PC-3 (cell line): ENCODE results near the gene AP4E1. TPM values are rescaled to one million over a fixed set of nuclear protein-coding genes. Genes with fewer than 3 reads are reported as not detected.

ENCODE experiments used
- ATAC-seq: fragments of 200-7000 bp; cut with Tn5 transposase; 2 replicates; pipeline ENCODE4 v1.9.1; 2020; ENCODE audit warnings: mild to moderate bottlenecking, moderate library complexity
- BruUV-seq: library from RNA; stranded (reverse); fragments of 400-500 nt; replicated peaks from 2 replicates; lab custom pipeline; 2021; lab: Mats Ljungman, UMichigan
- CTCF ChIA-PET: fragments of 300-600 bp; sonication (Branson Sonifier 250); formaldehyde crosslinking; loops from one replicate; lab custom pipeline; 2022; ENCODE audit warnings: antibody characterized with exemption; lab: Charles Lee
- POLR2A ChIA-PET: fragments of 300-600 bp; sonication (Branson Sonifier 250); formaldehyde crosslinking; loops from one replicate; lab custom pipeline; 2022; ENCODE audit warnings: antibody characterized with exemption; ENCODE audit not compliant: unreplicated experiment; lab: Charles Lee
- DNase-seq: peaks from one replicate; pipeline ENCODE4 v3.0.0-alpha.2; 2015
- H2AFZ ChIP-seq: fragments of 300-600 bp; sonication (generic); 2 replicates; pipeline ENCODE4 v1.6.0; 2016; ENCODE audit warnings: antibody characterized with exemption, low read length
- H3F3A ChIP-seq: fragments of 300-600 bp; sonication (generic); one replicate; pipeline ENCODE4 v1.6.0; 2017; ENCODE audit warnings: antibody characterized with exemption, low read length, control low read depth, mild to moderate bottlenecking; ENCODE audit not compliant: unreplicated experiment
- H3K27ac ChIP-seq: fragments of 300-600 bp; sonication (generic); 2 replicates; pipeline ENCODE4 v1.5.1; 2016; ENCODE audit warnings: mild to moderate bottlenecking, low read length
- H3K27me3 ChIP-seq: fragments of 300-600 bp; sonication (generic); 2 replicates; pipeline ENCODE4 v1.6.1; 2016; ENCODE audit warnings: low read length, mixed read lengths
- H3K36me3 ChIP-seq: fragments of 300-600 bp; sonication (generic); 2 replicates; pipeline ENCODE4 v1.6.1; 2016; ENCODE audit warnings: low read depth, mixed run types, low read length, mixed read lengths
- H3K4me1 ChIP-seq: fragments of 300-600 bp; sonication (generic); 2 replicates; pipeline ENCODE4 v1.5.1; 2016; ENCODE audit warnings: low read length; ENCODE audit not compliant: insufficient read depth
- H3K4me2 ChIP-seq: fragments of 300-600 bp; sonication (generic); 2 replicates; pipeline ENCODE4 v1.6.0; 2016; ENCODE audit warnings: low read length
- H3K4me3 ChIP-seq: fragments of 300-600 bp; sonication (generic); 2 replicates; pipeline ENCODE4 v1.5.1; 2016; ENCODE audit warnings: mild to moderate bottlenecking, low read length, mixed read lengths
- H3K79me2 ChIP-seq: fragments of 300-600 bp; sonication (generic); 2 replicates; pipeline ENCODE4 v1.6.1; 2017; ENCODE audit warnings: low read length, mixed read lengths
- H3K9ac ChIP-seq: fragments of 300-600 bp; sonication (generic); 2 replicates; pipeline ENCODE4 v1.6.0; 2016; ENCODE audit warnings: mild to moderate bottlenecking, low read length
- H3K9me2 ChIP-seq: fragments of 300-600 bp; sonication (generic); replicated peaks from 2 replicates; pipeline ENCODE4 v1.6.1; 2016; ENCODE audit warnings: mixed run types, low read length, mixed read lengths
- H3K9me3 ChIP-seq: fragments of 300-600 bp; sonication (generic); 2 replicates; pipeline ENCODE4 v1.6.1; 2016; ENCODE audit warnings: low read length, mixed read lengths
- H4K20me1 ChIP-seq: fragments of 300-600 bp; sonication (generic); 2 replicates; pipeline ENCODE4 v1.6.1; 2016; ENCODE audit warnings: low read length, mixed read lengths
- CTCF ChIP-seq: fragments of 300-600 bp; sonication (generic); conservative IDR thresholded peaks from 2 replicates; pipeline ENCODE4 v1.5.1; 2017; ENCODE audit warnings: antibody characterized with exemption, low read depth, mild to moderate bottlenecking, low read length
- EZH2 ChIP-seq: fragments of 300-600 bp; sonication (generic); IDR thresholded peaks from one replicate; pipeline ENCODE4 v1.6.1; 2017; ENCODE audit warnings: antibody characterized with exemption, mild to moderate bottlenecking, low read length; ENCODE audit not compliant: unreplicated experiment
- EZH2phosphoT487 ChIP-seq: fragments of 300-600 bp; sonication (generic); IDR thresholded peaks from 2 replicates; pipeline ENCODE4 v1.6.1; 2018; ENCODE audit warnings: mild to moderate bottlenecking, antibody characterized with exemption, low read length, borderline replicate concordance
- intact Hi-C: fragments of 100-400 bp; cut with micrococcal nuclease; formaldehyde crosslinking; loops from 2 replicates; pipeline ENCODE4 v1.9.0; 2023
- total RNA-seq: library from RNA; depleted of rRNA; stranded (reverse); fragments of >200 nt; gene quantifications from 2 replicates; pipeline ENCODE4 v1.2.3, GENCODE V29; 2014

Gene AP4E1
- total RNA-seq, 1 experiment from 2014 or later: 6.0 TPM

- ChIA-PET POLR2A (no interaction called here), CTCF (no interaction called here)
- Histone ChIP-seq H3K9me3 (no peaks in the 10 kb centered on the region), H3K36me3 (no peaks in the 10 kb centered on the region), H3K4me2 (no peak overlapping the region), H3K9me2 (no peaks in the 10 kb centered on the region), H3K9ac (no peak overlapping the region), H3F3A (no peaks in the 10 kb centered on the region), H3K4me3 (no peak overlapping the region), H3K4me1 (no peaks in the 10 kb centered on the region), H2AFZ (no peak overlapping the region), H4K20me1 (no peaks in the 10 kb centered on the region), H3K27me3 (no peaks in the 10 kb centered on the region), H3K27ac (no peak overlapping the region), H3K79me2 (no peaks in the 10 kb centered on the region)
- intact Hi-C loops: no loop called here
- ATAC-seq: peak; percentile 46; the same call in 1 of the 2 replicates
- TF ChIP-seq CTCF (no peak), EZH2 (no peak), EZH2phosphoT487 (no peak)
- DNase-seq: no peak
- no TSS peak for BruUV-seq
Observed at GRCh38 chr15:50979041-50979440, 70.6 kb downstream of the AP4E1 start.

GRCh38 chr15:50993598-50993997, 85.1 kb downstream of the AP4E1 start:
- no peaks in the 10 kb centered on the region for H4K20me1 ChIP-seq
- intact Hi-C loops: no loop called here
- CTCF ChIA-PET: no interaction called here
- H3K4me3 ChIP-seq: no peak overlapping the region
- no peaks in the 10 kb centered on the region for H3K9me2 ChIP-seq
- H3K9me3 ChIP-seq: no peaks in the 10 kb centered on the region
- H3K27ac ChIP-seq: 0 out of 2 replicates have a peak overlapping the region, but pooled peaks have one; percentile 13
- no peak for TF ChIP-seq EZH2
- TF ChIP-seq CTCF: no peak
- TF ChIP-seq EZH2phosphoT487: no peak
- ATAC-seq (no peak), DNase-seq (peak; percentile 45)
- H3F3A ChIP-seq: no peaks in the 10 kb centered on the region
- BruUV-seq: no TSS peak
- H2AFZ ChIP-seq: no peak overlapping the region
- peaks cover 12% of the 10 kb centered on the region for H3K4me1 ChIP-seq
- POLR2A ChIA-PET: interaction anchor here (0.6 kb wide), 1 partner anchor 1718 kb away, joined by 7 read pairs; no protein-coding TSS in a partner anchor
- H3K4me2 ChIP-seq: no peak overlapping the region
- H3K27me3 ChIP-seq: no peaks in the 10 kb centered on the region
- 0 out of 2 replicates have a peak, but pooled peaks cover 2% of the 10 kb centered on the region for H3K36me3 ChIP-seq
- H3K79me2 ChIP-seq: no peaks in the 10 kb centered on the region
- no peak overlapping the region for H3K9ac ChIP-seq

- no peaks in the 10 kb centered on the region for H3K79me2 ChIP-seq
- no peaks in the 10 kb centered on the region for H3K27me3 ChIP-seq
- TF ChIP-seq CTCF (no peak), EZH2phosphoT487 (no peak), EZH2 (no peak)
- peak; percentile 52 for DNase-seq
- peaks cover 12% of the 10 kb centered on the region for H3K4me1 ChIP-seq
- 0 out of 2 replicates have a peak, but pooled peaks cover 2% of the 10 kb centered on the region for H3K36me3 ChIP-seq
- H3K9me3 ChIP-seq: no peaks in the 10 kb centered on the region
- ChIA-PET POLR2A (no interaction called here), CTCF (no interaction called here)
- no peak overlapping the region for H3K4me3 ChIP-seq
- H3K9ac ChIP-seq: no peak overlapping the region
- H3F3A ChIP-seq: no peaks in the 10 kb centered on the region
- H3K9me2 ChIP-seq: no peaks in the 10 kb centered on the region
- no peaks in the 10 kb centered on the region for H4K20me1 ChIP-seq
- ATAC-seq: no peak; the same call in 1 of the 2 replicates
- no peak overlapping the region for H3K4me2 ChIP-seq
- H3K27ac ChIP-seq: no peak overlapping the region
- H2AFZ ChIP-seq: no peak overlapping the region
- intact Hi-C loops: no loop called here
- no TSS peak for BruUV-seq
Observed at GRCh38 chr15:50996641-50997040, 88.2 kb downstream of the AP4E1 start.
